Measurements from ENCODE around the gene PPP3R2. TPM values are rescaled to one million over a fixed set of nuclear protein-coding genes. Genes with fewer than 3 reads are reported as not detected.

Gene PPP3R2
- total RNA-seq, 2 experiments from 2014 or later: not detected

DNA sequence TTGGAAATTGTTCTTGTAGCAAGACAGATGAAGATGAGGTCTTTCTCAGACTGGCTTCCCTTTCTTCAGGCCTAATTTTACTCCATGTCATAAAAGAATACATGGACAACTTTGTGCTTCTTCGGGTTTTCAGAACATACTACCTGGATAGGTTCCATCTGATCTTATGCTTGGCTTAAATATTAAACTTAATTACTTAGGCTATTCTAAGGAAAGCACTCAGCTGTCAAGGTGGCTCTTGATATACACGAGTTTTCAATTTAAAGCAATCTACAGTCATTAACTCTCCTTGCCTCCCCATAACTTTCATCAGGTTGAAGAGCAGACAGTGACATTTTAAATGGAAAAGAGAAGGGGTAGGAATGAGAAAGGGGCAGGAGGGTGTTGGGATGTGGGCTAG lies 9.5 kb upstream of the PPP3R2 start:
- ATAC-seq (ENCODE audit: poor library complexity): no peak
- Histone ChIP-seq H3K9me3 (ENCODE audit: control insufficient read depth in 1 of 2, insufficient read depth in 1 of 2, low read length in 2 of 2) (no peaks in the 10 kb centered on the region), H3K27me3 (ENCODE audit: control insufficient read depth in 1 of 2, insufficient read depth in 2 of 2, low read length in 2 of 2) (peaks cover 2 to 4% of the 10 kb centered on the region in 2 experiments), H3K36me3 (ENCODE audit: insufficient read depth, low read length) (no peaks in the 10 kb centered on the region), H3K4me3 (ENCODE audit: low read length) (no peak overlapping the region), H3K27ac (ENCODE audit: low read depth in 1 of 2, low read length in 2 of 2) (no peak overlapping the region), H3K4me1 (ENCODE audit: insufficient read depth, low read length) (peaks cover 3% of the 10 kb centered on the region)
- TF ChIP-seq, protein P1, sequence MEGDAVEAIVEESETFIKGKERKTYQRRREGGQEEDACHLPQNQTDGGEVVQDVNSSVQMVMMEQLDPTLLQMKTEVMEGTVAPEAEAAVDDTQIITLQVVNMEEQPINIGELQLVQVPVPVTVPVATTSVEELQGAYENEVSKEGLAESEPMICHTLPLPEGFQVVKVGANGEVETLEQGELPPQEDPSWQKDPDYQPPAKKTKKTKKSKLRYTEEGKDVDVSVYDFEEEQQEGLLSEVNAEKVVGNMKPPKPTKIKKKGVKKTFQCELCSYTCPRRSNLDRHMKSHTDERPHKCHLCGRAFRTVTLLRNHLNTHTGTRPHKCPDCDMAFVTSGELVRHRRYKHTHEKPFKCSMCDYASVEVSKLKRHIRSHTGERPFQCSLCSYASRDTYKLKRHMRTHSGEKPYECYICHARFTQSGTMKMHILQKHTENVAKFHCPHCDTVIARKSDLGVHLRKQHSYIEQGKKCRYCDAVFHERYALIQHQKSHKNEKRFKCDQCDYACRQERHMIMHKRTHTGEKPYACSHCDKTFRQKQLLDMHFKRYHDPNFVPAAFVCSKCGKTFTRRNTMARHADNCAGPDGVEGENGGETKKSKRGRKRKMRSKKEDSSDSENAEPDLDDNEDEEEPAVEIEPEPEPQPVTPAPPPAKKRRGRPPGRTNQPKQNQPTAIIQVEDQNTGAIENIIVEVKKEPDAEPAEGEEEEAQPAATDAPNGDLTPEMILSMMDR (IDR thresholded peaks at IDR 0.05): no peak
- Mint-ChIP-seq H3K36me3 (ENCODE audit: low read depth) (no peaks in the 10 kb centered on the region), H3K4me3 (no peak overlapping the region), H3K27ac (no peak overlapping the region), H3K27me3 (peaks cover 18% of the 10 kb centered on the region), H3K4me1 (ENCODE audit: low read depth) (peaks cover 5% of the 10 kb centered on the region), H3K9me3 (no peaks in the 10 kb centered on the region)
- DNase-seq: no peak
- intact Hi-C loops (cut with DNase I, micrococcal nuclease): no loop called here
- CTCF ChIA-PET: no interaction called here
- POLR2A ChIA-PET: no interaction called here

DNA sequence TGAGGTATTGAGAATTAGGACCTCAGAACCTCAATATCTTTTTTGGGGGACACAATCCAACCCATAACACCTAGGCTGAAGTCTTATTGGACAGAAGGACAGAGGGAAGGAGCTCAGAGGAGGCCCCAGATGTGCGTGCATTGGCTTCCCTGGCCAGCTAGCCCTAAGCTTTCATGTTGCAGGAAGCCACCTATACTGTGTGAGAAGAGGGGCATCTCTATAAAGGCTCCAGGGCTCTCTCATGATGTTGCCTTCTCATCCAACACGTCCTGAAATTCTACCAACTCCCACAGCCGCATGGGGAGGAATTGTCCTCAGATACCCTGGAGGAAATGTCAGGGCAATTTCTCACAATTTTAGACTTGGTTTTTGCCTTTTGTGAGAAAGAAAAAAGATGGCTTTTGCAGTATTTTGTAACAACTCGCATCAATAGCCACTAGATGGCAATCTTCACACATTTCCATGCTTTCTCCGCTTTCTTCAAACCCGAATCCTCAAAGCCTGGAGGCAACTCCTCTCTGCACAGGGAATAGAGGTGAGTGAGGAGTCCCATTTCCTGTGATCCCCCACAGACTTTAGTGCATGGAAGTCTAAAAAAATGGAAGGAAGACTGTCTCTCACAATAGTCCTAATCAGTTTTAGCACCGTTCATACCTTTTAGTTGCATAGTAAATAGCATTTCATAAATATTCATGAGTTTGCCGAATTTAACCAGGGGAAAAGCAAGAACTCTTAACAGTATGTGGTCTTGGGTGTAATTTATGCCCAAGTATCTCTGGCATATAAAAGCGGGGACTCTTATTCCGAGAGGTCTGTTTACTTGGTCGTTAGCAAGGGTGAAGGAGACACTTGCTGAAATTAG lies 7.4 kb upstream of the PPP3R2 start:
- H3K27me3 ChIP-seq (ENCODE audit: control insufficient read depth in 1 of 2, insufficient read depth in 2 of 2, low read length in 2 of 2): peaks cover 0 to 4% of the 10 kb centered on the region in 2 experiments
- Mint-ChIP-seq H3K27ac (no peak overlapping the region), H3K4me3 (peak overlapping the region; percentile 27), H3K9me3 (no peaks in the 10 kb centered on the region), H3K4me1 (ENCODE audit: low read depth) (peaks cover 5% of the 10 kb centered on the region), H3K36me3 (ENCODE audit: low read depth) (no peaks in the 10 kb centered on the region), H3K27me3 (peaks cover 18% of the 10 kb centered on the region)
- H3K4me1 ChIP-seq (ENCODE audit: insufficient read depth, low read length): peaks cover 3% of the 10 kb centered on the region
- peak in 4 of 14 experiments; percentile 19 to 56 (median 42) for DNase-seq
- intact Hi-C loops (cut with DNase I, micrococcal nuclease): no loop called here
- no peak overlapping the region for H3K4me3 ChIP-seq (ENCODE audit: low read length)
- no peaks in the 10 kb centered on the region for H3K36me3 ChIP-seq (ENCODE audit: insufficient read depth, low read length)
- ChIA-PET CTCF (no interaction called here), POLR2A (interaction anchor here (1.0 kb wide), 1 partner anchor 30 kb away, joined by 4 read pairs; no protein-coding TSS in a partner anchor)
- TF ChIP-seq, protein P1 (IDR thresholded peaks at IDR 0.05): peak; percentile 75
- H3K9me3 ChIP-seq (ENCODE audit: control insufficient read depth in 1 of 2, insufficient read depth in 1 of 2, low read length in 2 of 2): no peaks in the 10 kb centered on the region
- peak; percentile 41 for ATAC-seq (ENCODE audit: poor library complexity)
- H3K27ac ChIP-seq (ENCODE audit: low read depth in 1 of 2, low read length in 2 of 2): no peak overlapping the region

DNA sequence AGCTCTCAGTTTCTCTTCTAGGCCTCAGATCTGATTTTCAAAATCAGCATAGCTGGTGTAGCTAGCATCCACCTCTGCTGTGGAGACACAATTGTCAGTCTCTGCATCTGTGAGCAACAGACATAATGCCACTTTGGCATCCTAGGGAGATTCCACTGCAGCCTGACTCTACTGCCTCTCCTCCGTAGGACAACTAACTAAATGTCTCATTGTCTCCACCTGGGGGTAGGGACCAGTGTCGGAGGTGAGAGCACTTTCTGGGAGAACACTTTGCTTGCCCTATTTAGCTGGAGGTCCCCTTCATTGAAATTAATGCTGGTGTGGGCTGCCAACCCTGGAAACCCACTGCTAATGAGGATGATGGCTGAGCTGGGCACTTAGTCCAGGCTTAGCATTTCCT lies 1.4 kb downstream of the PPP3R2 start:
- no peak overlapping the region for H3K27ac ChIP-seq (ENCODE audit: low read depth in 1 of 2, low read length in 2 of 2)
- DNase-seq: no peak
- intact Hi-C loops (cut with DNase I, micrococcal nuclease): no loop called here
- H3K4me3 Mint-ChIP-seq: no peak overlapping the region
- no peak for ATAC-seq (ENCODE audit: poor library complexity)
- no peaks in the 10 kb centered on the region for H3K9me3 ChIP-seq (ENCODE audit: control insufficient read depth in 1 of 2, insufficient read depth in 1 of 2, low read length in 2 of 2)
- no peaks in the 10 kb centered on the region for H3K27me3 Mint-ChIP-seq
- no peaks in the 10 kb centered on the region for H3K27me3 ChIP-seq (ENCODE audit: control insufficient read depth in 1 of 2, insufficient read depth in 2 of 2, low read length in 2 of 2)
- H3K9me3 Mint-ChIP-seq: no peaks in the 10 kb centered on the region
- no peaks in the 10 kb centered on the region for H3K36me3 Mint-ChIP-seq (ENCODE audit: low read depth)
- no peaks in the 10 kb centered on the region for H3K4me1 ChIP-seq (ENCODE audit: insufficient read depth, low read length)
- POLR2A ChIA-PET: no interaction called here
- H3K4me1 Mint-ChIP-seq (ENCODE audit: low read depth): no peaks in the 10 kb centered on the region
- CTCF ChIA-PET: no interaction called here
- TF ChIP-seq, protein P1 (IDR thresholded peaks at IDR 0.05): no peak
- H3K36me3 ChIP-seq (ENCODE audit: insufficient read depth, low read length): no peaks in the 10 kb centered on the region
- H3K27ac Mint-ChIP-seq: no peak overlapping the region
- H3K4me3 ChIP-seq (ENCODE audit: low read length): no peak overlapping the region
